Cardiac fibroblast (primary cell): ENCODE results near the gene CLNS1A.
A peak's percentile ranks its signal among the peaks of the same experiment; 100 is the strongest.

Experiments
- DNase-seq, 2 donors: peaks; one replicate each; pipeline versions ENCODE4 v3.0.0 to v3.0.0-alpha.2; 2010; ENCODE audit warnings: low read depth in 2 of 2
- H3K4me3 ChIP-seq, 2 donors: replicated peaks in 1 of 2; 1 replicate in 1 of 2; 2 replicates in 1 of 2; pipeline ENCODE4 v1.5.1; 2011; ENCODE audit warnings: low read depth in 2 of 2, low read length in 2 of 2, mild to moderate bottlenecking in 2 of 2, moderate library complexity in 1 of 2
- TF ChIP-seq, protein P1 (sequence below): IDR thresholded peaks from one replicate; pipeline ENCODE4 v1.5.1; 2011; ENCODE audit warnings: low read depth, mild to moderate bottlenecking, low read length, inconsistent platforms

CLNS1A gene

DNA sequence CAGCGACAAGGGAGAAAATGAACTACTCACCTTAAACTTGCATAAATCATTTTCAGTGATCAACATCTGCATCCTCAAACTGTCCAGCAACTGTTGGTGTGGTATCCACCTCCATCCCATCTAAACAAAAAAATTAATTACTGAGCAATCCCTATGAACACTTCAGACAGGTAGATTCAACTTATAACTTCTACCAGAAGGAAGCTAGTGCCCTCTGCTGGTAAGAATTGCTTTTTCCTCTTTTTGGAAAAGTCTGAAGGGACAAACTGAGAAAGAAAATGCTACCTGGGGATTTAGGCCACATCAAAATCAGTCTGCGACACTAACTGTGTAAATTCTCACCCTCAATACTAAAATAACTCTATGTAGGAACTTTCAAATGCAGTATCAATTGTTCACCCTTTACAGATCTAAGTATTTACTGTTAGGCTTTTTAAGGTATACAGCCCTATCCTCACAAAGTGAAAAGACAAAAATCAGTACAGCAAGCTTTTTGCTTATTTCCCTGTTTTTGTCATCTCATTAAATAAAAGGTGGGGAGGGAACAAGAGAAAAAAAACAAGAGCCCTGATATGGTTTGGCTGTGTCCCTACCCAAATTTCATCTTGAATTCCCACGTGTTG lies 17.9 kb downstream of the CLNS1A start:
- DNase-seq = peak; percentile 63 to 67
- TF ChIP-seq, protein P1, sequence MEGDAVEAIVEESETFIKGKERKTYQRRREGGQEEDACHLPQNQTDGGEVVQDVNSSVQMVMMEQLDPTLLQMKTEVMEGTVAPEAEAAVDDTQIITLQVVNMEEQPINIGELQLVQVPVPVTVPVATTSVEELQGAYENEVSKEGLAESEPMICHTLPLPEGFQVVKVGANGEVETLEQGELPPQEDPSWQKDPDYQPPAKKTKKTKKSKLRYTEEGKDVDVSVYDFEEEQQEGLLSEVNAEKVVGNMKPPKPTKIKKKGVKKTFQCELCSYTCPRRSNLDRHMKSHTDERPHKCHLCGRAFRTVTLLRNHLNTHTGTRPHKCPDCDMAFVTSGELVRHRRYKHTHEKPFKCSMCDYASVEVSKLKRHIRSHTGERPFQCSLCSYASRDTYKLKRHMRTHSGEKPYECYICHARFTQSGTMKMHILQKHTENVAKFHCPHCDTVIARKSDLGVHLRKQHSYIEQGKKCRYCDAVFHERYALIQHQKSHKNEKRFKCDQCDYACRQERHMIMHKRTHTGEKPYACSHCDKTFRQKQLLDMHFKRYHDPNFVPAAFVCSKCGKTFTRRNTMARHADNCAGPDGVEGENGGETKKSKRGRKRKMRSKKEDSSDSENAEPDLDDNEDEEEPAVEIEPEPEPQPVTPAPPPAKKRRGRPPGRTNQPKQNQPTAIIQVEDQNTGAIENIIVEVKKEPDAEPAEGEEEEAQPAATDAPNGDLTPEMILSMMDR = peak; percentile 67
- H3K4me3 ChIP-seq = no peak overlapping the region

DNA sequence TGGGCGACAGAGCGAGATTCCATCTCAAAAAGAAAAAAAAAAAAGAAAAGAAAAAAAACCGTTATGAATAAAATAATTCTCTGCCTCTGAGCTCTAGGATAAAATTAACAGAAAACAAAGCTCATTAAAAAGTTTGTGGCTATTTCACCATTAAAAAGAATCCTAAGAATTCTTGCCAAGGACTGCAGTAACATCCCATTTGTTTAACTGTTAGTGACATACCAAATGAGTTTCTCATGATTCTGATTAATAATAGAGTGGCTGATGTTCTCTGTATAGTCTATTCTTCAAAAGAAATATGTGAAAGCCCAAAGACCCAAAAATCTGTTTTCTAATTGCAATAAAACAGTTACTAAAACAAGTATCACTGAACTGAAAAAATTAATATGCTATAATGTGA lies 19.7 kb downstream of the CLNS1A start:
- no peak overlapping the region for H3K4me3 ChIP-seq
- peak in 1 of 2 donors; percentile 5 for DNase-seq
- TF ChIP-seq, protein P1 = no peak

DNA sequence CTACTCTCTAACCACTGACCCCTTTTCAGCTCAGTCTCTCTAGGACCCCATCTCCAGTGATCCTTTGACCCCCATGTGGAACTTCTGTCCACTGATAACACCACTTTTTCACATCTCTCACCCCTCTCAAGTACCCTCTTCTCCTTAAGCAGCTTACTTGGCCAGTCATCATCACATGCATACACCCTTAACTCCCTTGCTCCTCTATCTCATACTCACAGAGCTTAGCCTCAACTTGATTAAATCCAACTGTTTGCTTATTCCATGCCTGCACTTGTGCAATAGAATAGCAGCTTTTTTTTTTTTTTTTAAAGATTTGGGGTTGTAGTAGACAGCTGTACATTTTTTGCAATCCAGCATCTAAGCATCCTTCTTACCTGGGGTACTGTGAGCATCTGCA lies 25.7 kb downstream of the CLNS1A start:
- TF ChIP-seq, protein P1 = no peak

DNA sequence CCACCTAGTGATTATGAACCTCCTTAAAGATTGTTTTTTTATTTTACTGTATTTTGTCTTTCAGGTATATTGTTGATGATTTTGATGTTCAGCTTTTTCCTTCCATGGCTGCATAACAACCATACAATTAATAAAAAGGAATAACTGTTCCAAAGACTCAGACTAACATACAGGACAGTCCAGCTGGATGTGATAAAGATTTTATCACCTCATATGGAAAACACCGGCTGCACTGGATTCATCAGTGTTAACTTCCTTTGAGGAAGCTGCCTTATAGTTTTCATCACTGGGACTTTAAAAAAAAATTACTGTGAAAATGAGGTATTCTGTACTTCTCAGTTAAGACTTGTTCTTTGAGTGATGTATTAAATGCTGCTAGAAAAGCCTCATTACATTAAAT lies 28.4 kb downstream of the CLNS1A start:
- no peak overlapping the region for H3K4me3 ChIP-seq
- DNase-seq = no peak
- TF ChIP-seq, protein P1 = no peak

More for the DNA sequence above, 25.7 kb downstream of the CLNS1A start:
- no peak overlapping the region for H3K4me3 ChIP-seq
- DNase-seq = no peak

DNA sequence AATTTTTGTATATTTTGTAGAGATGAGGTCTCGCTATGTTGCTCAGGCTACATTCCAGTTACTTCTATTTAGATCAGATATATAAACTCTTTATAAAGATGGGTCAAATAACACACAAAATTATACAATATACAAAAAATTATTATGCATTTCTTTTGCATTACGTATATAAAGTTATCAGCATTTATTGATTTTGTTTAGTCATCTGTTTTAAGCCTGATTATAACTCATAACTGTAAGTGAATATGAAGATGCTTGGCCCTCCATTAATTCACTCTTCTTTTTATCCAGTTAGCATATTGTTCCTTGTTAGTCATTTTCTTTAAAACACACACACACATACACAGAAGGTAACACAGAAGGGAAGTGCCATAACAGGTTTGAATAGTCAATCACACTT lies 33.3 kb downstream of the CLNS1A start:
- no peak overlapping the region for H3K4me3 ChIP-seq
- TF ChIP-seq, protein P1 = no peak
- no peak for DNase-seq

DNA sequence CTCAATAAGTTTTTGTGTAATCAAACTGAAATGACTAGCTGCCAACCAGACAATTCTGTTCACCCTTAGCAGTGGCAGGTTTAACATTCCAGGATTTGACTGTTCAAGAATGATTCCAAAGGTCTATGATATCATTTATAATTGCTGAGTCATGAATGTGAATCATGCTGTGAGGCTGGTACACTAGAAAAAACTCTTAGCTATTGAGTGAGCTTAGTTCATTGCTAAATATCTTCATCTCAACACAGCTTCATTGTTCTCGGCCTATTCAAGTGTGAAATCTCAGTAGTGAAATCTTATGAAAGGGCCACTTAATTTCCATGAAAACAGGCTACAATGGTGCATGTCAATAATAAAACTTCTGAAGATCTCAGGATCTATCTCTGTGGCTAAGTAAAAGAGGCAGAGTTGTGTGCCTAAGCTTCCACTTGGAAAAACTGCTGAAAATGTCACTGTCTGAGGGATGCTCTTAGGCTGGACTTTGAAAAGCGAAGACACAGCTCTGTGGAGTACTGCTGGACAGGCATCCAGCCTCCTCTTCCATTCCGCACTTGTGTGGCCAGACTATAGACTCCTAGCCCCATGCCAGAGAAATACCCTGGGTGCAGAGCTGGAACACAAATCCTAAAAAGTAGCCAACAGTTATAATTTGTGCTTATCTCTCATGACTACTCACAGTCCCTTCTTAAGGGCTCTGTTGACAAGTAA lies 35.1 kb downstream of the CLNS1A start:
- DNase-seq = peak; percentile 80 to 90
- TF ChIP-seq, protein P1 = no peak
- H3K4me3 ChIP-seq = no peak overlapping the region
